Activated naive CD8-positive, alpha-beta T cell treated with anti-CD3 and anti-CD28 coated beads, Interleukin-2, amount 50 U/mL, for 24 hours (primary cell): ENCODE data around the gene RAB8B.

Source experiments
- ATAC-seq: fragments of 150-1000 bp; cut with Tn5 transposase; one replicate; pipeline ENCODE4 v1.10.0; 2021
- DNase-seq: peaks from one replicate; pipeline ENCODE4 v3.0.0; 2021
- H3K27ac Mint-ChIP-seq: one replicate; pipeline ENCODE4 v1.8.0; 2021; ENCODE audit warnings: mild to moderate bottlenecking, mixed read lengths
- H3K27me3 Mint-ChIP-seq: one replicate; pipeline ENCODE4 v1.8.0; 2021; ENCODE audit warnings: mixed read lengths
- H3K36me3 Mint-ChIP-seq: one replicate; pipeline ENCODE4 v1.8.0; 2021; ENCODE audit warnings: low read depth, mixed read lengths
- H3K4me1 Mint-ChIP-seq: one replicate; pipeline ENCODE4 v1.8.0; 2021; ENCODE audit warnings: mixed read lengths
- H3K4me3 Mint-ChIP-seq: one replicate; pipeline ENCODE4 v1.8.0; 2021; ENCODE audit warnings: mild to moderate bottlenecking, moderate library complexity, mixed read lengths
- H3K9me3 Mint-ChIP-seq: one replicate; pipeline ENCODE4 v1.8.0; 2021; ENCODE audit warnings: mixed read lengths

RAB8B gene

GRCh38 chr15:63277038-63277892 is 87.9 kb downstream of the RAB8B start, which contains the start of gene APH1B:
TSS of gene APH1B (plus strand) at chr15:63277605. CDS start at chr15:63277624, 19 bp downstream.
- H3K4me3 Mint-ChIP-seq, result peak within 1 kb of the TSS; percentile 84
- ATAC-seq (peak; percentile 89), DNase-seq (peak; percentile 72)
- no peaks in the 10 kb centered on the region for H3K9me3 Mint-ChIP-seq
- no peaks in the 10 kb centered on the region for H3K27me3 Mint-ChIP-seq
- peaks cover 38% of the 10 kb centered on the region for H3K4me1 Mint-ChIP-seq
- peak within 1 kb of the TSS; percentile 80 for H3K27ac Mint-ChIP-seq
- peaks cover 17% of the 10 kb centered on the region for H3K36me3 Mint-ChIP-seq

GRCh38 chr15:63277893-63278456 is 88.6 kb downstream of the RAB8B start:
- DNase-seq, result no peak
- H3K4me3 Mint-ChIP-seq, result peak overlapping the region; percentile 73
- peaks cover 14% of the 10 kb centered on the region for H3K36me3 Mint-ChIP-seq
- peaks cover 38% of the 10 kb centered on the region for H3K4me1 Mint-ChIP-seq
- H3K27me3 Mint-ChIP-seq, result no peaks in the 10 kb centered on the region
- H3K27ac Mint-ChIP-seq, result no peak overlapping the region
- no peaks in the 10 kb centered on the region for H3K9me3 Mint-ChIP-seq
- ATAC-seq, result no peak

GRCh38 chr15:63283126-63283525 is 93.7 kb downstream of the RAB8B start:
- no peaks in the 10 kb centered on the region for H3K9me3 Mint-ChIP-seq
- peaks cover 8% of the 10 kb centered on the region for H3K36me3 Mint-ChIP-seq
- no peaks in the 10 kb centered on the region for H3K27me3 Mint-ChIP-seq
- DNase-seq (no peak), ATAC-seq (no peak)
- H3K27ac Mint-ChIP-seq, result no peak overlapping the region
- H3K4me3 Mint-ChIP-seq, result no peak overlapping the region
- H3K4me1 Mint-ChIP-seq, result peaks cover 11% of the 10 kb centered on the region

DNA sequence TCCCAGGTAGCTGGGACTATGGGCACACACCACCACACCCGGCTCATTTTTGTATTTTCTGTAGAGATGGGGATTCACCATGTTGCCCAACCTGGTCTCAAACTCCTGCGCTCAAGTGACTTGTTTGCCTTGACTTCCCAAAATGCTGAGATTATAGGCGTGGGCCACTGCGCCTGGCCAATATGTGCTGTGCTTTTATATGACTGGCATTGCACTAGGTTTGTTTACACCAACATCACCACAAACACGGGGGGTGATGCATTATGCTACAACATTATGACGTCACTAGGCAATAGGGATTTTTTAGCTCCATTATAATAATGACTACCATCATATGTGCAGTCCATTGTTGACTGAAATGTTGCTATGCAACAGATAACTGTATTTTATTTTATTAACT is 94.9 kb downstream of the RAB8B start:
- no peak overlapping the region for H3K4me3 Mint-ChIP-seq
- peaks cover 11% of the 10 kb centered on the region for H3K4me1 Mint-ChIP-seq
- ATAC-seq (no peak), DNase-seq (no peak)
- H3K9me3 Mint-ChIP-seq, result no peaks in the 10 kb centered on the region
- no peak overlapping the region for H3K27ac Mint-ChIP-seq
- H3K36me3 Mint-ChIP-seq, result peaks cover 6% of the 10 kb centered on the region
- H3K27me3 Mint-ChIP-seq, result no peaks in the 10 kb centered on the region

GRCh38 chr15:63287109-63287508 is 97.7 kb downstream of the RAB8B start:
- H3K36me3 Mint-ChIP-seq, result peaks cover 6% of the 10 kb centered on the region
- DNase-seq, result no peak
- no peak overlapping the region for H3K27ac Mint-ChIP-seq

DNA sequence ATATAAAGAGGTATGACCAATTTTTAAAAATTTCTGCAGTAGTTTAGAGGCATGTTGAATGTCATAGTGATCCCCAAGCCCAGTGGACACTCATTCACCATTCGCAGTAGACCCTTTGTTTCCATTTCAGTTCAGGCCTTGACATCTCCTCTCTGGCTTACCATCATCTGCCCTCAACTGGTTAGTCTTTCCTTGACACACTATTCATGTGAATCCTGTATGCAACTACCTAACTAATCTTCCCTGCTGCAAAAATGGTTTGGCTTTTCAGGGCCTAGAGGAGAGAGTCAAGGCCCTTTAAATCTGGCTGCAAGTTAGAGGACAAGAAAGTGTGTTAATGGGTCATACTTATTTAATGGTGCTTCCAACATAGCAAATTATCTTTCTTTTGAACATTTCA is 98.9 kb downstream of the RAB8B start:
- ATAC-seq, result no peak
- Mint-ChIP-seq H3K27ac (no peak overlapping the region), H3K27me3 (no peaks in the 10 kb centered on the region), H3K9me3 (no peaks in the 10 kb centered on the region), H3K4me1 (peaks cover 10% of the 10 kb centered on the region), H3K36me3 (peaks cover 6% of the 10 kb centered on the region), H3K4me3 (no peak overlapping the region)
- DNase-seq, result no peak

More at GRCh38 chr15:63287109-63287508, 97.7 kb downstream of the RAB8B start:
- H3K27me3 Mint-ChIP-seq, result no peaks in the 10 kb centered on the region
- ATAC-seq, result no peak
- H3K9me3 Mint-ChIP-seq, result no peaks in the 10 kb centered on the region
- no peak overlapping the region for H3K4me3 Mint-ChIP-seq
- peaks cover 11% of the 10 kb centered on the region for H3K4me1 Mint-ChIP-seq

DNA sequence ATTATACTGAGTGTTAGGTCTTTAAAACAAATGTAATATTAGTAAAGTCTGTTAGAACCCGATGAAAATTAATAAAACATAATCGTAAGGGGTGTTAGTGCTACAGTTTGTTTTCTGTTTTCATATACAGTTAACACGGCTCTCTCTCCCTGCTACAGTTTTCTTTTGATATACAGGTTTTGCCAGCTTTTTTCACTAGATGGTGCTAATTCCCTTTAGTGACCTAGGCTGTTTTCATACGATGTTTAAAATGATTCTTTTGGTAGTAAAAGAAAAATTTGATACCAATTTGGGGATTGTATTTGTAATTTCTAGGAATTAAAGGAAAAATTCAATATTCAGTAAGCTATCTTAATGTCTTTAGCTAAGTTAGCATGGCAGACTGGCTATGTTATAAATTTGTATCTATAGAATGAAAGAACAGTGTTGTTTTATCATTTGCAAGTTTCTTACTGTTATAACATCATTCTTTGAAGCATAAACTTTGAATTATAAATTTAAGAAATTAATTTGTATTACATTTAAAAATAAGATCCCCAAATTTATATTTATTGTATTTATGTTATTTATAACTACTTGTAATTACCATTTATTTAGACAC is 99.5 kb downstream of the RAB8B start:
- Mint-ChIP-seq H3K36me3 (peaks cover 7% of the 10 kb centered on the region), H3K27ac (no peak overlapping the region), H3K4me1 (peaks cover 5% of the 10 kb centered on the region), H3K9me3 (no peaks in the 10 kb centered on the region), H3K27me3 (no peaks in the 10 kb centered on the region), H3K4me3 (no peak overlapping the region)
- ATAC-seq (no peak), DNase-seq (no peak)

GRCh38 chr15:63291507-63291906 is 102.1 kb downstream of the RAB8B start:
- Mint-ChIP-seq H3K9me3 (no peaks in the 10 kb centered on the region), H3K27me3 (no peaks in the 10 kb centered on the region), H3K36me3 (peaks cover 6% of the 10 kb centered on the region), H3K27ac (no peak overlapping the region), H3K4me1 (peaks cover 9% of the 10 kb centered on the region), H3K4me3 (no peak overlapping the region)
- ATAC-seq, result no peak
- no peak for DNase-seq

DNA sequence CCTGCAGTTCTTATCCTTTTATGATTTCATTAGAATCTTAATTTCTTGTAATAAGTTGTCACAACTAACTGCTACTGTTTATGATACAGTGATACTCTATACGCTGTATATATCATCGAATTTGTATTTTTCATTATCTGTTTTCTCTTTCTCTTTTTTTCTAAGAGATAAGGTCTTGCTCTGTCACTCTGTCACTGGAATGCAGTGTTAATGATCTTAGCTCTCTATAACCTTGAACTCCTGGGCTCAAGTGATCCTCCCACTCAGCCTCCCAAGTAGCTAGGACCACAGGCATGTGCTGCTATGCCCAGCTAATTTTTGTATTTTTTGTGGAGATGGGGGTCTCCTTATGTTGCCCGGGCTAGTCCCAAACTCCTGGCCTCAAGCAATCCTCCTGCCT is 102.8 kb downstream of the RAB8B start:
- H3K4me3 Mint-ChIP-seq, result no peak overlapping the region

DNA sequence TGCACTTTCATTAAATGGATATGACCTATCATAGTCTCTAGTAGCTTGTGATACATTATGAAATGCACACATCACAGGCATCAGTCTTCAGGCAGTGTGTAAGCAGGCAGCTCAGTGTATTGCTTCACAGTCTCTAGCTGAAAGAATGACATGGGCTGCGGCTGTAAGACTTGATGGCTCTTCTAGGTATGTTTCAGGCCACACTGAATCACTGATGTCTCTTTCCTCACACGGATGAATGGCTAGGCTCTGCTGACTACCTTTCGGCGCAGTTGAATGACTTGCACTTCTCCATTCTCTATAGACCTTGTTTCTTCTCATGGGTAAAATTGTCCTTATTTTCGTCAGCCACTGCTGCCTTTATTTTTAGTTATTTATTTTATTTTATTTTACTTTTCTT is 103.4 kb downstream of the RAB8B start:
- Mint-ChIP-seq H3K4me3 (no peak overlapping the region), H3K27ac (no peak overlapping the region), H3K27me3 (no peaks in the 10 kb centered on the region), H3K9me3 (no peaks in the 10 kb centered on the region), H3K36me3 (peaks cover 6% of the 10 kb centered on the region), H3K4me1 (peaks cover 9% of the 10 kb centered on the region)
- ATAC-seq, result no peak
- DNase-seq, result no peak

More for the DNA sequence above, 102.8 kb downstream of the RAB8B start:
- no peak for DNase-seq
- no peak for ATAC-seq
- Mint-ChIP-seq H3K4me1 (peaks cover 9% of the 10 kb centered on the region), H3K36me3 (peaks cover 6% of the 10 kb centered on the region), H3K27me3 (no peaks in the 10 kb centered on the region), H3K9me3 (no peaks in the 10 kb centered on the region), H3K27ac (no peak overlapping the region)

GRCh38 chr15:63294359-63294758 is 105.0 kb downstream of the RAB8B start:
- Mint-ChIP-seq H3K27ac (no peak overlapping the region), H3K27me3 (no peaks in the 10 kb centered on the region), H3K4me3 (no peak overlapping the region), H3K9me3 (no peaks in the 10 kb centered on the region), H3K4me1 (peaks cover 3% of the 10 kb centered on the region), H3K36me3 (peaks cover 8% of the 10 kb centered on the region)
- DNase-seq (no peak), ATAC-seq (no peak)

GRCh38 chr15:63295341-63295740 is 105.9 kb downstream of the RAB8B start:
- Mint-ChIP-seq H3K4me1 (peaks cover 3% of the 10 kb centered on the region), H3K36me3 (peaks cover 10% of the 10 kb centered on the region), H3K9me3 (no peaks in the 10 kb centered on the region), H3K27me3 (no peaks in the 10 kb centered on the region), H3K4me3 (no peak overlapping the region), H3K27ac (no peak overlapping the region)
- ATAC-seq, result no peak
- no peak for DNase-seq

DNA sequence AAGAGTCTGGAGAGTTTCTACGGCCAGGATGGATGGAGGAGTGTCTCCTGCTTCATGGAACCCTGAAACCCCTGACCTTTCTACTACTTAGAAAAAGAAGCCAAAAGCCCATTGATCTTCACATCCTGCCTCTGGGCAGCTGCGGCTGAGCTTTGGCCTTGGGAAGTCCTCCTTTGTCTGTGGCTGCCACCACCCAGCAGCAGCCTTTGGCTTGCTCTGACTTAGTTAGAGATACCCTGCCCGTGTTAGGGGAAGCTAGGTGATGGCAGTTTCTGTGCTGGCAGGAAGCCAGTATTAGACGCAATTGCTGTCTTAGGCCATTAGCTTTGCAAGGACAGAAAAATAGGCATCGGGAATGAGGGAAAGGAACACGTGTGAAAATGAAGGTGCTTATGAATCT is 106.8 kb downstream of the RAB8B start:
- H3K27ac Mint-ChIP-seq, result no peak overlapping the region
- H3K9me3 Mint-ChIP-seq, result no peaks in the 10 kb centered on the region

DNA sequence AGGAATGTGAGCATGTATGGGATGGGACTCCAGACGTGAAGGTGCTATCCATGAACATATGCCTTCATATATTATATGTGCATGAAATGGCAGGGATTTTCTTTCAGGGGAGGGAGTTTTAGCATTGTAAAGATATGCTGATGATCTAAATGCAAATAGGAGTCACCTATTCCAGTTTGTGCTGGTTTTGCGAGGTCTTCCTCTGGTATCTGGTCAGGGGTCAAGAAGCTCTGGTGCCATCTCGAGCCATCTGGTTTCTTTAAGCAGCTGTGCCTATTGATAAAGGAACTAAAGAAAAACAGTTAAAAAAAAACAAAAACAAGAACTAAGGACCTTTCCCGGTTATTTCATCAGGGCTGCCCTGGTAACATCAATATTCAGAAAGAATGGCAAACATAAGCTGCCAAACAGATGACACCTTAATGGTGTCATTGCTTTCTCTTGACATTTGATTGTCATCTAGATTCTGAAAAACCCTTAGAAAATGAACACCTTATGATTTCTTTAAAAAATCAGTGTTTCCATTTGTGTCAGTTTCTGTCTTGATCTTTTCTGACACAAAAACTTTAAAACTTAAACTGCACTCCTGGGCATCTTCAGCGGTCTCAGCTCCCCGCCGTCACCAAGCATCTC is 110.7 kb downstream of the RAB8B start:
- no peak overlapping the region for H3K27ac Mint-ChIP-seq
- ATAC-seq (no peak), DNase-seq (no peak)
- peaks cover 17% of the 10 kb centered on the region for H3K36me3 Mint-ChIP-seq
- no peaks in the 10 kb centered on the region for H3K27me3 Mint-ChIP-seq
- no peaks in the 10 kb centered on the region for H3K9me3 Mint-ChIP-seq
- peaks cover 6% of the 10 kb centered on the region for H3K4me1 Mint-ChIP-seq
- H3K4me3 Mint-ChIP-seq, result no peak overlapping the region

More for the DNA sequence above, 106.8 kb downstream of the RAB8B start:
- H3K4me3 Mint-ChIP-seq, result no peak overlapping the region
- no peak for DNase-seq
- H3K4me1 Mint-ChIP-seq, result peaks cover 5% of the 10 kb centered on the region
- H3K36me3 Mint-ChIP-seq, result peaks cover 11% of the 10 kb centered on the region
- ATAC-seq, result no peak
- no peaks in the 10 kb centered on the region for H3K27me3 Mint-ChIP-seq
